Measurements from ENCODE around the gene ECD.

GRCh38 chr10:73094986-73095480, 72.8 kb downstream of the ECD start:
- TF ChIP-seq, protein P1, sequence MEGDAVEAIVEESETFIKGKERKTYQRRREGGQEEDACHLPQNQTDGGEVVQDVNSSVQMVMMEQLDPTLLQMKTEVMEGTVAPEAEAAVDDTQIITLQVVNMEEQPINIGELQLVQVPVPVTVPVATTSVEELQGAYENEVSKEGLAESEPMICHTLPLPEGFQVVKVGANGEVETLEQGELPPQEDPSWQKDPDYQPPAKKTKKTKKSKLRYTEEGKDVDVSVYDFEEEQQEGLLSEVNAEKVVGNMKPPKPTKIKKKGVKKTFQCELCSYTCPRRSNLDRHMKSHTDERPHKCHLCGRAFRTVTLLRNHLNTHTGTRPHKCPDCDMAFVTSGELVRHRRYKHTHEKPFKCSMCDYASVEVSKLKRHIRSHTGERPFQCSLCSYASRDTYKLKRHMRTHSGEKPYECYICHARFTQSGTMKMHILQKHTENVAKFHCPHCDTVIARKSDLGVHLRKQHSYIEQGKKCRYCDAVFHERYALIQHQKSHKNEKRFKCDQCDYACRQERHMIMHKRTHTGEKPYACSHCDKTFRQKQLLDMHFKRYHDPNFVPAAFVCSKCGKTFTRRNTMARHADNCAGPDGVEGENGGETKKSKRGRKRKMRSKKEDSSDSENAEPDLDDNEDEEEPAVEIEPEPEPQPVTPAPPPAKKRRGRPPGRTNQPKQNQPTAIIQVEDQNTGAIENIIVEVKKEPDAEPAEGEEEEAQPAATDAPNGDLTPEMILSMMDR (IDR thresholded peaks at IDR 0.05), result no peak
- TF ChIP-seq EZH2 (IDR thresholded peaks at IDR 0.05), result no peak

Data from neural progenitor cell (in vitro differentiated cells).